ENCODE data around the gene PRSS22. TPM values are rescaled to one million over a fixed set of nuclear protein-coding genes. Genes with fewer than 3 reads are reported as not detected.

The PRSS22 gene
- total RNA-seq, 1 donor from 2014 or later, result 0.70 TPM

GRCh38 chr16:2829501-2830354, 28.2 kb downstream of the PRSS22 start, which contains the start of gene ZG16B:
Gene ZG16B (plus strand): TSS chr16:2830303. CDS start chr16:2830442, 139 bp downstream.
- peak; percentile 20 for ATAC-seq
- DNase-seq (ENCODE audit: low spot score), result no peak

- ATAC-seq (no peak), DNase-seq (ENCODE audit: low spot score) (no peak)
These were observed 29.0 kb downstream of the PRSS22 start for GRCh38 chr16:2828876-2829430.

DNA sequence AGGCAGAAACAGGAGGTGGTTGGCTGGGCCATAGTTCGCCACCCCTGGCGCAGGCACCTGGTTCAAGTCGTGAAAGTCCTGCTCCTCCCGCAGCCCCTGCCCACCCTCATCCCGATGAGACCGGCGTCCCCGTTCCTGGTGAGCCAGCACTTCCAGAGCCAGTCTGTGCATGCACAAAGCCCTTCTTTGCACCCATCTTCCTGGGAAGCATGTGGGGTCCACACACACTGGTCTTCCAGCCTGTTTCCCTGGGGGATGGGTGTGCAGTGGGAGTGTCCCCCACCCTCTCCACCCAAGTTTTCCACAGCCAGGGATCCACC, 29.5 kb downstream of the PRSS22 start:
- DNase-seq (ENCODE audit: low spot score) (no peak), ATAC-seq (no peak)

GRCh38 chr16:2827831-2828520, 30.0 kb downstream of the PRSS22 start:
- ATAC-seq, result no peak
- no peak for DNase-seq (ENCODE audit: low spot score)

GRCh38 chr16:2827374-2827791, 30.6 kb downstream of the PRSS22 start:
- ATAC-seq, result no peak
- no peak for DNase-seq (ENCODE audit: low spot score)

DNA sequence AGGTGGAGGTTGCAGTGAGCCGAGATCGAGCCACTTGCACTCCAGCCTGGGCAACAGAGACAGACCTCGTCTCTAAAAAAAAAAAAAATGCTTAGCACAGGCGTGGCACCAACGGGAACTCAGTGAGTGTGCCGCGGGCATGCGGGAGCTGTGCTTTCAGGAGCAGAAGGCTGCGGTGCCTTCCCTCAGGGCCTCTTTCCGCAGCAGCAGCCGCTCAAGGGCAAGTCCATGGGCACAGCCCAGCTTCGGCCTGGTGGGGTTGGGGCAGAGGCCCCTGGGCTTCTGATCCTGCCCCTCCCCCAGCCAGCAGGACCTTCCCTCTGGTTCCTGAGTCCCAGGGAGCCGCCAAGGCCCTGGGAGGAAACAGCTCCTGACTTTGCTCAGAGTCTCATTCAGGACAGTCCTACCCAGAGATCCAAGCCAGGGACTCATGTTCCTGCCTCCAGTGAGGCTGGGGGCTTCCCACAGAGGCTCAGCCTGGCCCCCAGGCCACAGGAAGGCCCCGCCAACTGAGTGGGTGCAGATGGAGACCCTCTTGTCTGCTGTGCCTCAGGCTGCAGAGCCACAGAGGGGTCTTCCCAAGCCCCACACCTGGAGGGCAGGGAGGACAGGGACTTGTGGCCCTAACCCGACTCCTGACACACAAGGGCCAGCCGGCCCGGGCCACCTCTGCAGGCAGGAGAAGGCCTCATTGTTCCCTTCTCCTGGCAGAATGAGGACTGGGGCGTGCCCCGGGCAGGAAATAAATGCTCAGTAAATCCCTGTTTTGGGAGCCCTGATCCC, 31.2 kb downstream of the PRSS22 start:
- DNase-seq (ENCODE audit: low spot score) (no peak), ATAC-seq (no peak)

- ATAC-seq, result no peak
- no peak for DNase-seq (ENCODE audit: low spot score)
These were observed 32.1 kb downstream of the PRSS22 start for GRCh38 chr16:2825906-2826305.

DNA sequence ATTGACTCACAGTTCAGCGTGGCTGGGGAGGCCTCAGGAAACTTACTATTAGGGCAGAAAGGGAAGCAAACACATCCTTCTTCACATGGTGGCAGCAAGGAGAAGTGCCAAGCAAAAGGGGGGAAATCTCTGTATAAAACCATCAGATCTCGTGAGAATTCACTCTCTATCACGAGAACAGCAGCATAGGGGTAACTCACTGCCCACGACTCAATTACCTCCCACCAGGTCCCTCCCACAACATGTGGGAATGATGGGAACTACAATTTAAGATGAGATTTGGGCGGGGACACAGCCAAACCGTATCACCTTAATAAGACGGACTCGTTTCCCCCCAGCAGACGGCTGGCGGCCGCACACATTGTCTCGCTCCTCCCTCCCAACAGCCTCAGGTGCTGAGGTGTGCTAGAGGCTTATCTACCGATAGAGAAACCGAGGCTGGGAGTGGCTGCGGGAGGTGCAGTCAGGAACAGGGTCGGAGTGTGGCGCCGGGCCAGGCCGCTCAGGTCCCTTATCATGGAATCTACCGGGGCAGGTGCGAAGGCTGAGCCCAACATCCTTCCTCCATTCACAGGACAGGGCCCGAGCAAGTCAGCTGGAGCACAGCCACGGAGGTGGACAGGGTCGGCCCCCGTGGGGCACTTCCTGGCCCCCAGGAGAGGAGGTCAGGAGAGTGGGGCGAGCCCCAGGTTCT, 32.8 kb downstream of the PRSS22 start:
- DNase-seq (ENCODE audit: low spot score), result no peak
- ATAC-seq, result no peak

DNA sequence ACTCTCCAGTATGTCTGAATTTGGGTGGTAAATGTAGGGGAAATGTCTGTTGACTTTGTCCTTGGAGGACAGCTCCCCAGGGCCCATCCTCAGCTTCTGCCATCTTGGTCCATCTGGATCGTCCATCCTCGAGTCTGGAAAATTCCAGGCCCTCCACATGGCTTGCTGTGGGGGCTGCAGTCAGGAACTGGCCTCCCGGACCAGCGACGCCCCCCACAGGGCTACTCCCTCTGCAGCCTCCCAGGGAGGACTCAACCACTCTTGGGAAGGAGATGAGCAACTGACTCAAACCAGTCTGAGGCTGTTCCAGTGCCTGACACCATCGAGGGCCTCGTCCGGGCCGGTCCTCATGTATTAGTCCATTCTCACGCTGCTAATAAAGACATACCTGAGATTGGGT, 33.3 kb downstream of the PRSS22 start:
- no peak for DNase-seq (ENCODE audit: low spot score)
- no peak for ATAC-seq

DNA sequence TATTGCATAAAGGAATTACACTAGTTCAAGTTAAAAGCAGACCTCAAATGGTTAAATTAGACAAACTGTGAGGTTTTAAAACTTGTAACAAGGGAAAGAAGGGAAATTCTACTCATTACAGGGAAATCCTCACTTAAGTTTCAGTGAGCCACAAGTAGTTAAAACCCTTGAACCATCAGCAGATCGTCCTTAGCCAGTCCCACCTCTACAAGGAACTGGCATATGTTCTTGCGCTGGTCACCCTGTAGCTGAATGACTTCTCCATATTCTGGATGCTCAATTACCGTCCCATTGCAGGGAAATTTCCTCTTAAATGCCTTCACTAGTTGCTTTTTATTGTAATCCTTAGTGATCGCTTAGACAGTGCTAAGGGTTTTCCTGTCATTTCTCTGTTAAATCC, 35.5 kb downstream of the PRSS22 start:
- no peak for ATAC-seq
- DNase-seq (ENCODE audit: low spot score), result no peak

DNA sequence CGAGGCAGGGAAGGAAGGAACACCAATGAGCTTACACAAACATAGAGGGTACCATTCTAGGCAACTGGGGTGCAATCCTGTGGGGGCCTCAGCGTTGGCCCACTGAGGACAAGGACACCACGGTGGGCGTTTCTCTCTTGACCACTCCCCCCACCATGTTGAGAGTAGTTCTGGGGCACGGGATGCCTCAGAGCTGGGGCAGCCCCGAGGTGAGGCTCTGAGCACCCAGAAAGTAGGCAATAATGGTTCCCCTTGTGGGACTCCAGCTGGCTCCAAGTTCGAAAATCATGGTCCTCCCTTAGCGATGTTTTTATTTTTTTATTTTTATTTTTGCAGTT, 35.8 kb downstream of the PRSS22 start:
- ATAC-seq (no peak), DNase-seq (ENCODE audit: low spot score) (no peak)

- no peak for DNase-seq (ENCODE audit: low spot score)
- ATAC-seq, result no peak
These were observed 36.3 kb downstream of the PRSS22 start for GRCh38 chr16:2821487-2822157.

DNA sequence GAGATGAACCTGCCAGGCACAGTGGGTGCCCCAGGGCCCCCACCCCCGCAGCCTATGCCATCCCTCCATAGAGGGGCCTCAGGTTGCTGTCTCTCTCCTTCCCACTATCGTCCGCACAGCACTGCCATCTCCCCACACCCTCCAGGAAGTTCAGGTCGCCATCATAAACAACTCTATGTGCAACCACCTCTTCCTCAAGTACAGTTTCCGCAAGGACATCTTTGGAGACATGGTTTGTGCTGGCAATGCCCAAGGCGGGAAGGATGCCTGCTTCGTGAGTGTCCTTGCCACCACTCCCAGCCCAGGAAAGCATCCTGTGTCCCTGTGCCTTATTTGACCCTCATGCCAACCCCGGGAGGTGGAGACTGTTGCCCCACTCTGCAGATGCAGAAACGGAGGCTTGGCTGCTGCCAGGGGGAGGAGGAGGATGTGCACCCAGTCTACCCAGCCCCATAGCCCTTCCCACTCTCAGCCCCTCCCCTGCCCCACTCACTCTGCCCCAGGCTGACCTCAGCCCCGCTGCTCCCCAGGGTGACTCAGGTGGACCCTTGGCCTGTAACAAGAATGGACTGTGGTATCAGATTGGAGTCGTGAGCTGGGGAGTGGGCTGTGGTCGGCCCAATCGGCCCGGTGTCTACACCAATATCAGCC, 37.0 kb downstream of the PRSS22 start:
- ATAC-seq, result no peak
- no peak for DNase-seq (ENCODE audit: low spot score)

- no peak for DNase-seq (ENCODE audit: low spot score)
- no peak for ATAC-seq
These were observed 37.8 kb downstream of the PRSS22 start for GRCh38 chr16:2819939-2820835.

- ATAC-seq (no peak), DNase-seq (ENCODE audit: low spot score) (no peak)
These were observed 38.6 kb downstream of the PRSS22 start for GRCh38 chr16:2819179-2819938.

DNA sequence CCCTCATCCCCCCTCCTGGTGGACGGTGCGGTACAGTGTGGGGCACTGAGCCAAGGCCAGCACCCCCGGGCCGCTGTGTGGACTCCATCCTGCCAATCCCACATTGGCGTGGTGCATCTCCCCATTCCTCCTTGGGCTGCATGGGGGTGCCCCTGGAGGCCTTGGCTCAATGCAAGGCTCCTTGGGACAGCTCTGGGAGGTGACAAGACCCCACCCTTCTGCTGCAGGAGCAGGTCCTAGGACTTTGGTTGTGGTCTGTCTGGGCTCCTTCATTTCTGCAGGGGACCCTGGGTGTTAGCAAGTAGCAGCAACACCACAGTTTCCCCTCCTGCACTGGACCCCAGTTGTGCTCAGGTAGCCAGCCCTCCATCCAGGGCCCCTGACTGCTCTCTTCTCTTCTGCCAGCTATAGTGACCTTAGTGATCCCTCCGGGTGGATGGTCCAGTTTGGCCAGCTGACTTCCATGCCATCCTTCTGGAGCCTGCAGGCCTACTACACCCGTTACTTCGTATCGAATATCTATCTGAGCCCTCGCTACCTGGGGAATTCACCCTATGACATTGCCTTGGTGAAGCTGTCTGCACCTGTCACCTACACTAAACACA, 39.6 kb downstream of the PRSS22 start:
- DNase-seq (ENCODE audit: low spot score) (no peak), ATAC-seq (no peak)
